CD4-positive, alpha-beta T cell treated with Interleukin-15 for 1 hour (primary cell): ENCODE results near the gene KIF6.

Experiments used
- DNase-seq: peaks from one replicate; pipeline ENCODE4 v3.0.0-alpha.2; 2020

Gene KIF6

DNA sequence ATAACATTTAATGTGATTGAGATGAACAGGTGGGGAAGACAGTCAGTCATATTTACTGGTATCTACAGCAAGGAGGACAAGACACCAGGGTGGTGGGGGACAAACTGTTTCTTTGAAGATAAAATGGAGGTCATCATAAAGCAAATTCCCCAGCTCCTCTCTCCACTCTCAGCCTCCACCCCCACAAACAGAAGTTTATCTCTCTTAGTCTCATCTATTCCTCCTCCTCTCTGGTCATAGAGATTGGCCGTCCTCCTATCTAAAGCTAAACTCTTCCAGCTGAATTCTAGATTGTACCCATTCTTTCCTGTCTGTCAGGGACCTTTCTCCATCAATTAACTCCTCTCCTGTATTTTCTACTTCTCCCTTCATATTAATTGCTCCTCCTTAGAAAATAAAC lies 71.1 kb downstream of the KIF6 start:
- no peak for DNase-seq

DNA sequence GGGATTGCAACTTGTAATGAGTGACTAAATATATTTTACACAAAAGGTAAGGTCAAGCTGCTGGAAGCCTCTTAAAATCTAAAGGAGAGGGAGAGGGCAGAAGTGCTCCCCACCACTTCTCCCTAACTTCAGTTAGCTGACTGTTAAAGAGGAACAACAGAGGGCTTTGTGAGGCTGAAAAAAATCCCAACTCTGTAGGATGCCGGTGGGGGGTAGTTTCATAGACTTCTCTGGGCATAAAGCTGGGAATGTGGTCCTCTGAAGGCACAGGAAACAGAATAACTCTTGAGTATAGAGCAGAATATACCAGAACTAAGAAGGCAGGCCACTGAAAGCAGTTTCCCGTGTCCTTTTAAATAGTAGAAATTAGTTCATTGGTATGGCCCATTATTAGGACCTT lies 71.6 kb downstream of the KIF6 start:
- no peak for DNase-seq

DNA sequence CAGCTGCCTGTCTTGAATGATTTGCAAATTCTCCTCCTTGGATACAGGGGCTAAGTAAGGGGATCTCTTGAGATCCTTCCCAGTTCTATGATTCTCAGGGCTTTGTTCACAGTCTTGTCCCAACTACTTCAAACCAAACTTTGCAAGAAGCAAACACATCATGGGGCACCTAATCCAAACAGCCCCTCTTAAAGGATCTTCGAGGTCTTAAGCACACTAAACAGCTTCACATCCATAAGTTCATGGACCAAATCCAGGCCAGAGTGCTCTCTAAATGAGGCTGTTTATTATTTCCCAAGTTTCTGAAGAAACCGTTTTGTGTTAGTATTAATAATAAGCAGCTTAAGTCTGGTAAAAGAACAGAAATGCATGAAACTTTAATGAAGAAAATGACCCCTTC lies 75.2 kb downstream of the KIF6 start:
- no peak for DNase-seq

- DNase-seq: no peak
Observed at GRCh38 chr6:39646751-39647420, 78.3 kb downstream of the KIF6 start.

DNA sequence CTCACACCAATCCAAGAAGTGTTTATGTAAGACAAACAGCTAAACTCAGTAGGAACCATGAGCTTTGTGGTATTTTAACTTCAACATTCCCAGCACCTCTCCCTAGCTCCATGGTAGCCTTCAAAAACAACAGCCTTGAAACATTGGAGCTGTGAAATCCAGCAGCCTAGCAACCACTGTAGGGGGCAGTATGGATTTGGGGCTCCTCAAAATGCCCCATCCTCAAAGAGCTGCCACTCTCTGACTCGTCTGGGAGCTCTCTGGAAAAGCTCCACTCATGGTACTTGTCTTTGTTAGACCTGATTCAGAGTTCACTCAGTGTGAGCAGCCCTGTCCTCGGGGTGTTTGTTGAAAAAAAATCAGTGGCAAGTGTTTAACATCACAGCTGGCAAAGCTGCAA lies 82.9 kb downstream of the KIF6 start:
- DNase-seq: no peak

DNA sequence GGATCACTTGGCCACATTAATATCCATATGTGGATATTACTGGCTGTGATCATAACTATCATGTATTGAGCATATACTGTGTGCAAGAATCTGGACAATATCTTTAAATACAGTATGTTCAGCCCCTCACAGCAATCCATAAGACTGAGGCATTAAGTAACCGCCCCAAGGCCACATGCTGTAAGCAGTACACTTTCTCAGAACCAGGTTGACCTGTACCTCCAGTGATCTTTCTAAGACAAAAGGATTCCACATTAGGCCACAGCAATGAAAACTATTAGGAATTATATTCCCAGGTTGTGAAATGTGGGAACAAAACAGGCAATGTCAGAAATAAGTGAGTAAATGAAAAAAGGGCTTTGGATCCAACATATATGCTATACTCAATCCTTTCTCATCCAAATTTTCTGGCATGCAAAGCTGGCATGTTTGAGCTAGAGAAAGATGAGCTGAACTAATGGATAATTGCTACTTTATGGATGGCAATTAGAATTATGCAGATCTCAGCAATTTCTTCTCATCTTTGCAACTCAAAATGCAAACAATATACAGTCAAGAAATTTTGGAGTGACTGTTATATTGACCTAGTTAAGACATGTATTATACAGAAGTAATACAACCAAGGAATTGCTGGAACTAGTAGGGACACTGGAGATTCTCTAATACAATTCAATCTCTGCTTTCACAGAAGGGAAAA lies 86.9 kb downstream of the KIF6 start:
- no peak for DNase-seq

- no peak for DNase-seq
Observed at GRCh38 chr6:39634646-39635341, 90.4 kb downstream of the KIF6 start.

DNA sequence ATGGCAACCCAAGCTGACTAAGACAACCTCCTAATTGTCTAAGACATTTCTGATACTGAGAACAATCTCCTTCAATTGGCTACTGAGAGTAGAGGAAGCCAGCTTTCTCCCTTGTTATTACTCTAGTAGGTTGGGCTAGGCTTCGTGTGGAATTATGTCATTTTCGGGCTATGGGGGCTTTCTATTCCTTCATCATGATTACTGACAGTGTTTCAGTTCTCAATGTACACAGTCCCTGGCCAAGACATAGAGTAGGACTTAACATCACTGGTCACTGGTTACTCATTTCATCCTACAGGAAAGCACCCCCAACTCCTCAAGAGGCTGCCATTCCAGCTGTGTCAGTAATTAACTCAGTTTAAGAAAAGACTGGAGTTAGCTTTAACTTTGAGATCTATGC lies 100.0 kb downstream of the KIF6 start:
- no peak for DNase-seq

- no peak for DNase-seq
Observed at GRCh38 chr6:39623750-39624149, 101.5 kb downstream of the KIF6 start.

- no peak for DNase-seq
Observed at GRCh38 chr6:39617520-39617919, 107.7 kb downstream of the KIF6 start.

- DNase-seq: no peak
Observed at GRCh38 chr6:39617026-39617425, 108.2 kb downstream of the KIF6 start.

DNA sequence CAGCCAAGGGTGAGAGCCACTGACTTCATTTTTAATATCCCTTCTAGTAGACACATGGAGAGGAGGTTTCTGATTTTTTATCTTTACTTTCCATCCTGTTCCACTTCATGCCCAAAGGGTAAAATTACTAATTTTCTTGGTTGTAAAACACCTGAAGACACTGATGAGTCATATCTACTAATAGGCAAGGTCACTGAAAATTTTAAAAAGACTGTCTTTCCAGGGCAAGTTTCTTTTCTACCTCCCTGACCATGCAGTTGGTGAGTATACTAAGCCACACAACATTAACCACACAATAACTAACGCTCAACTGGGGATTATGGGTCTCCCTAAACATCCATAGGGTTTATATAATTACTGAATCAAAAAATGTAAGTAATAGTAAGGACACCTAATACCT lies 109.6 kb downstream of the KIF6 start:
- DNase-seq: no peak

GRCh38 chr6:39614393-39614950 lies 110.7 kb downstream of the KIF6 start:
- DNase-seq: no peak

DNA sequence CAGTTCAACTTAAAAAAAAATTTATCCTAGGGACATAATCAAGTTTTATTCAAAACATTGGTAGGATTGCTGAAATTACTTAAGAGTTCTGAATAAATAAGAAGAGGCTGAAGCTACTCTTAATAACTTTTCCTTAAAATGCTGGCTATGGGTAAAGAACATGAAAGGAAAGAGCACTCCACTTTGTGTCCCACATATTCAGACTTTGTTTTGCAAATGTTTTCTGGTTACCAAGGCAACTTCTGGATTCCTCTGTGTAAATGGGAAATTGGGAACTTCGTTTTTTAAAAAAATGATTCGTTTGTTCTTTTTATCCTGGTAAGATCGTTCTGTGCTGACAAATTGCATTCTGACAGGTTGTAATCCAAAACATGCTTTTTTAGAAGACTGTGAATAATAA lies 115.0 kb downstream of the KIF6 start:
- DNase-seq: no peak

DNA sequence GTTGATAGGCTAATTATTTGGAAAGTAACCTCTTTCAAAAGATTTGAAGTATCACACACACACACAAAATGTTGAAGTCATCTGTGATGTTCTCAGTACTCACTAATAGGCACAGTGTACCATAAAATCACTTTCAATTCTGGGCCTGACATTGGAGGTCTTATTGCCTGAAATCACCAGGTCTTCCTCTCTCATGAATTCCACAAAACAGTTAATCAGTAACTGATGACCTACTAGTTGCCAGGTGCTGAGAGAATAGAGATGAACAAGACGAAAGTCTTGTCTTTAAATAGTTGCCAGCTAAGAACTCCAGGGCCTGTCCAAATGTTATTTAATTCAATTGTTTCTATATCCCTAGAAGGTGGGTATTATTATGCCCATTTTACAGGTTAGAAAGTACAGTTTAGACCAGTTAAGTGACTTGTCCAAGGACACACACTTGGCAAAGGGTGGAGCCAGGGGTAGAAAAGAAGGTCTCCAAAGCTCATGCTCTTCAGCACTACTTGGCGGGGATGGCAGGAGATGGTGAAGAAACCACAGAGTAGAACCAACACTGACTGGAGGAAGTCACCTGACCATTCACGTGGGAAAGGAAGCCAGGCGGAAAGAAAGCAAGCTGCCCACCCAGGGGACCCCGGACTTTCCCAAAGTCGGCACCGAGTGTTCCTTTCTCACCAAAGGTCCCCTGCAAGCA lies 116.4 kb downstream of the KIF6 start:
- DNase-seq: no peak

DNA sequence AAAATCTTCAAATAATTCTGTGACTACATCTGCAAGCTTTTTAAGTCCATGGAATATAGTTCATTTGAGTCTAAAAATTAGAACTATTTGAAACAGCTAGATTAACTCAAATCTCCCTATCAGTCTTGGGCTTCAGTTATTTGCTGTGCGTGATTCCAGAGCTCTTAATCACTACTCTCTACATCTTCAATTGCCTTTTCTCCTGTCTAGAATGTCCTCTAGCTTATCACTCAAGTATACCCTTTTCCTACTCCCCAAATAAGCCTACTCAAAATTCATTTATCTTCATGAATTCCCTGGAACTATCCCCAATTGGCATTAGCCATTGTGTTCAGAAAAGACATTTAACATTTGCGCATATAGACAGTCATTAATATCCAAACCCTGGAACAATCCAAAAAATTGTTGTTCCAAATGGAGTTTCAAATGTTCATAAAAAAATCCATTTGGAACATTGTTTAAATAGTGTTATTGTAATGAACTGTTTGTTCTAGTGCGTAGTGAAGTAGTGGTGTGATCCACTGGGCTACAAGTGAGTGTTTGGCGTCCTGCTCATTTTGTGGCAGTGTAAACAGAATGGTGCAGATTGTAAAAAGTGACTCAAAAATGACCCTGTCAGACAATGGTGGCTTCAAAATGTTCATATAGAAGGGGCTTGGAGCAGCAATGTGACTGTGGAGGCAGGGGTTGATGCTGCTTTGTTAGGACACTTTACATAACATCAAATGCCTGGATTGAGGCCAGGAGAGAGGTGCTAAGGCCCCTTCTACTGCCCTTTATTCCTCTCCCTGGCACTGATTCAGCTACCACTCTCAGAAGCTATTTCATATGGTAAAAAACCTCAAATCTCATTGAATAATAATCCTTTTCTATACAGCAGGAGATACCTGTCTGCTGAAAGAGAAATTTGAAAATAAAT lies 122.3 kb downstream of the KIF6 start:
- DNase-seq: no peak

DNA sequence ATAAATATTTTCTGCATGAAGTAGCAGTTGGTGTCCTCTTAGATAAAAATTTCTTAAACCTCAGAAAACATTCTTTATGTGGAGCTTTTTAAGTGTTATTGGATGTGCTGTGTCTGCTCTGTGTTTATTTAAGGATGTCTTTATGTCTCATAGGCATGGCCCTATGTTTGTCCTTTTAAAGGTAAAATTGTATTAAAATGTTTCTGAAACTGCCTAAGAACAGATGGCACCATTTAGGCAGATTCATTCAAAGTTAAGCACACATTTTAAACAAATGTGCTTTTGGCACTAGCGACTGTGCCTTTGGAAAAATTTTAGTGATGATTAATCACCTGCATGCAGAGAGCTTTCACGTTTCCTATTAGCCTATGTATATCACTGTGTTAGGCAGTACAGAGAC lies 125.2 kb downstream of the KIF6 start:
- no peak for DNase-seq

DNA sequence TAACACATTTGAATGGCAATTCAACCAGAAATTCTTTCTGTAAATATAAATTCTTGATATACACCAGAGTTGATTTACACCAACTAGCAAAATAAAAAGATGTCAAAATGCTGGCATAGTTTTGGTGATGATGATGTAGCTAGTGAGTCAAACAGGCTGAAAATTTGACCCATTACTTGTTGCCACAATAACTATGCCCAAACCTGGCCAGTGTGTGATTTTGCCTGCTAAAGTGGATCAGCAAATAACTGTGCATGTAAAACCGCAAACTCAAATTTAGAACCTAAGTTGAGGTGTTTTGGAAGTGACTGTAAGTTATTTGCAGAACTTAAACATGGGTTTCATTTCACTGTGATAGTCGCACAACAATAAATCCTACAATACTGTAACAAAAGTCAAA lies 125.9 kb downstream of the KIF6 start:
- DNase-seq: no peak

- DNase-seq: no peak
Observed at GRCh38 chr6:39594285-39594684, 130.9 kb downstream of the KIF6 start.

- DNase-seq: no peak
Observed at GRCh38 chr6:39593646-39594045, 131.6 kb downstream of the KIF6 start.

- no peak for DNase-seq
Observed at GRCh38 chr6:39590871-39591393, 134.3 kb downstream of the KIF6 start.

DNA sequence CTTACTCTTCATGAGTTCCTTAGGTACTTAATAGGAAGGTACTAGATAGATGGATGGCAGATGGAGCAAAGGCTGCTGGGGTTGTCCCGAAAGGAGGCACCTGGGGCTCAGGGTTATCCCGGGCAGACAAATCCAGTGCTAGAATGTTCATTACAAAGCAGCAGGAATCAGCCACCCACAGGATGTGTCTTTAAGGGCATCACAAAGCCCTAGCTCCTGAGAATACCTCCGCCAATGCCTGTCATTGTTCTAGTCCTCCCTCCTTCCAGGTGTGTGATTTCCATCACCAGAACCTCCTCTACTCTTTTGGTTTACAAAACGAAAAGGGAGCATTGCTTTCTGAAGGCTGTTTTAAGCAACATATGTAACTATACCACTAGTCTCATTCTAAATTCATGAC lies 138.1 kb downstream of the KIF6 start:
- no peak for DNase-seq
